Gastrocnemius medialis (tissue), 4 donors: ENCODE data around the gene OCEL1.

Source experiments
- POLR2A ChIP-seq, 2 donors: fragments of 450-650 bp; IDR thresholded peaks; one replicate each; pipeline ENCODE4 v1.6.1; 2017; ENCODE audit warnings: antibody characterized with exemption in 2 of 2, mild to moderate bottlenecking in 2 of 2, moderate library complexity in 2 of 2
- TF ChIP-seq, protein P1 (sequence below), 5 experiments: fragments of 450-650 bp in 3 of 5; fragments of 200-600 bp in 2 of 5; sonication (generic) in 2 of 5; IDR thresholded peaks in 4 of 5; conservative IDR thresholded peaks in 1 of 5; 1 replicate in 4 of 5; 2 replicates in 1 of 5; pipeline ENCODE4 v1.5.1; 2016 to 2019; ENCODE audit warnings: antibody characterized with exemption in 5 of 5, mild to moderate bottlenecking in 3 of 5, moderate library complexity in 3 of 5

DNA sequence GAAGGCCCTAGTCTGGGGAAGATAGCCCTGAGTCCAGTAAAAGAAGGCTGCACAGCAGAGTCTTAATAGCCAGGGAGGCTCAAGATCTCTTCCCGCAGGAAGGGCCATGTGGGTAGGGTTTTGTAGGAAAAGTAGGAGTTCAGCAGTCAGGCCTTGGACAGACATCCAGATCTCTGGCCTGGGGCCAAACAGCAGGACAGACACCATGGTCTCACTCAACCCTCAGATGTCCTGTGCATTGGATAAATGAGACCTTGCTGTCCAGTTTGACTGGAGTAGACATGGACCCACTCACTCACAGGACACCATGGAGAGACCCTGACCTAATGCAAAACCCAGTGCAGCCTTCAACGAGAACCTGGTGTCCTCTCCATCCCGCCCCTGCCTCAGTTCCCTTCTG is 3.9 kb downstream of the OCEL1 start:
- TF ChIP-seq, protein P1, sequence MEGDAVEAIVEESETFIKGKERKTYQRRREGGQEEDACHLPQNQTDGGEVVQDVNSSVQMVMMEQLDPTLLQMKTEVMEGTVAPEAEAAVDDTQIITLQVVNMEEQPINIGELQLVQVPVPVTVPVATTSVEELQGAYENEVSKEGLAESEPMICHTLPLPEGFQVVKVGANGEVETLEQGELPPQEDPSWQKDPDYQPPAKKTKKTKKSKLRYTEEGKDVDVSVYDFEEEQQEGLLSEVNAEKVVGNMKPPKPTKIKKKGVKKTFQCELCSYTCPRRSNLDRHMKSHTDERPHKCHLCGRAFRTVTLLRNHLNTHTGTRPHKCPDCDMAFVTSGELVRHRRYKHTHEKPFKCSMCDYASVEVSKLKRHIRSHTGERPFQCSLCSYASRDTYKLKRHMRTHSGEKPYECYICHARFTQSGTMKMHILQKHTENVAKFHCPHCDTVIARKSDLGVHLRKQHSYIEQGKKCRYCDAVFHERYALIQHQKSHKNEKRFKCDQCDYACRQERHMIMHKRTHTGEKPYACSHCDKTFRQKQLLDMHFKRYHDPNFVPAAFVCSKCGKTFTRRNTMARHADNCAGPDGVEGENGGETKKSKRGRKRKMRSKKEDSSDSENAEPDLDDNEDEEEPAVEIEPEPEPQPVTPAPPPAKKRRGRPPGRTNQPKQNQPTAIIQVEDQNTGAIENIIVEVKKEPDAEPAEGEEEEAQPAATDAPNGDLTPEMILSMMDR (IDR thresholded peaks at IDR 0.05 in 4 of 5, conservative IDR thresholded peaks at IDR 0.05 in 1 of 5) = no peak
- TF ChIP-seq POLR2A (IDR thresholded peaks at IDR 0.05) = no peak
